HCT116 (cell line): ENCODE measurements around the gene ERBIN. TPM values are rescaled to one million over a fixed set of nuclear protein-coding genes. Genes with fewer than 3 reads are reported as not detected.

Experiments used
- ATAC-seq: fragments of 200-7000 bp; cut with Tn5 transposase; 2 replicates; pipeline ENCODE4 v1.9.1; 2020; ENCODE audit warnings: mild to moderate bottlenecking, moderate library complexity
- BruUV-seq: library from RNA; stranded (reverse); fragments of 400-500 nt; replicated peaks from 2 replicates; lab custom pipeline; 2021; lab: Mats Ljungman, UMichigan
- CTCF ChIA-PET: fragments of 300-600 bp; sonication (Branson Sonifier 250); formaldehyde crosslinking; loops from one replicate; lab custom pipeline; 2021; ENCODE audit warnings: antibody characterized with exemption; lab: Charles Lee
- POLR2A ChIA-PET: fragments of 300-600, 350-600 bp; sonication (Branson Sonifier 250); formaldehyde crosslinking; loops from one replicate; lab custom pipeline; 2021; ENCODE audit warnings: antibody characterized with exemption; lab: Charles Lee
- RAD21 ChIA-PET, 2 experiments: fragments of 300-600 bp; sonication (Branson Sonifier 250); formaldehyde crosslinking; loops; one replicate each; lab custom pipeline; 2023; ENCODE audit warnings: low total read pairs in 2 of 2; ENCODE audit not compliant: uncharacterized antibody in 2 of 2, unreplicated experiment in 2 of 2, low non-redundant PET in 1 of 2; lab: Charles Lee
- DNase-seq: peaks from one replicate; pipeline ENCODE4 v3.0.0-alpha.2; 2010; ENCODE audit warnings: low read depth, low spot score
- H2AFZ ChIP-seq: fragments of 200-600 bp; shearing (Covaris generic), sonication (generic); 2 replicates; pipeline ENCODE4 v1.6.1; 2017; ENCODE audit warnings: low read depth, mixed run types, mixed read lengths, antibody characterized with exemption, low read length; ENCODE audit not compliant: poor library complexity, severe bottlenecking
- H3K27ac ChIP-seq: 2 replicates; pipeline ENCODE4 v1.5.1; 2012; ENCODE audit warnings: low read depth, low read length
- H3K27me3 ChIP-seq: fragments of 200-600 bp; sonication (generic); 2 replicates; pipeline ENCODE4 v1.6.1; 2016; ENCODE audit warnings: mixed run types, low read length, mixed read lengths; ENCODE audit not compliant: insufficient read depth
- H3K36me3 ChIP-seq, 2 experiments: fragments of 200-500 bp in 1 of 2; fragments of 200-600 bp in 1 of 2; sonication (Bioruptor generic) in 1 of 2; sonication (generic) in 1 of 2; 2 replicates each; pipeline versions ENCODE4 v1.5.1 to v1.6.1; 2014 to 2016; ENCODE audit warnings: low read length in 2 of 2, inconsistent platforms in 1 of 2, mixed read lengths in 1 of 2, mixed run types in 1 of 2; ENCODE audit not compliant: insufficient read depth in 2 of 2, control insufficient read depth in 1 of 2
- H3K4me1 ChIP-seq, 2 experiments: fragments of 200-600 bp in 1 of 2; sonication (generic) in 1 of 2; 2 replicates each; pipeline versions ENCODE4 v1.5.1 to v1.6.1; 2012 to 2017; ENCODE audit warnings: low read length in 2 of 2, inconsistent platforms in 1 of 2, mild to moderate bottlenecking in 1 of 2, mixed read lengths in 1 of 2, mixed run types in 1 of 2, moderate library complexity in 1 of 2; ENCODE audit not compliant: insufficient read depth in 2 of 2, control insufficient read depth in 1 of 2
- H3K4me2 ChIP-seq: fragments of 200-600 bp; sonication (generic); 2 replicates; pipeline ENCODE4 v1.6.1; 2017; ENCODE audit warnings: mixed run types, low read length, mixed read lengths
- H3K4me3 ChIP-seq, 2 experiments: fragments of 200-600 bp in 1 of 2; sonication (generic) in 1 of 2; replicated peaks in 1 of 2; 2 replicates each; pipeline ENCODE4 v1.5.1; 2011 to 2016; ENCODE audit warnings: low read length in 2 of 2, control low read depth in 1 of 2, low read depth in 1 of 2, mild to moderate bottlenecking in 1 of 2, mixed read lengths in 1 of 2, mixed run types in 1 of 2
- H3K79me2 ChIP-seq: fragments of 200-600 bp; sonication (generic); 2 replicates; pipeline ENCODE4 v1.6.1; 2017; ENCODE audit warnings: mild to moderate bottlenecking, mixed run types, low read length, moderate library complexity, mixed read lengths; ENCODE audit not compliant: insufficient read depth
- H3K9ac ChIP-seq: fragments of 200-600 bp; sonication (generic); 2 replicates; pipeline ENCODE4 v1.6.1; 2016; ENCODE audit warnings: low read length, mixed read lengths
- H3K9me2 ChIP-seq: fragments of 200-600 bp; sonication (generic), shearing (Covaris generic); 2 replicates; pipeline ENCODE4 v1.6.1; 2017; ENCODE audit warnings: mixed run types, mild to moderate bottlenecking, moderate library complexity; ENCODE audit not compliant: insufficient read depth
- H3K9me3 ChIP-seq, 2 experiments: fragments of 200-500 bp in 1 of 2; fragments of 200-600 bp in 1 of 2; sonication (Bioruptor generic) in 1 of 2; sonication (generic) in 1 of 2; 2 replicates each; pipeline ENCODE4 v1.6.1; 2014 to 2017; ENCODE audit warnings: low read length in 2 of 2, mixed read lengths in 2 of 2, inconsistent platforms in 1 of 2, low read depth in 1 of 2, mild to moderate bottlenecking in 1 of 2, mixed run types in 1 of 2, moderate library complexity in 1 of 2; ENCODE audit not compliant: control insufficient read depth in 1 of 2, insufficient read depth in 1 of 2
- H4K20me1 ChIP-seq: fragments of 200-600 bp; sonication (generic), shearing (Covaris generic); 2 replicates; pipeline ENCODE4 v1.6.1; 2017; ENCODE audit warnings: mixed run types, mild to moderate bottlenecking, moderate library complexity; ENCODE audit not compliant: insufficient read depth
- ATF3 ChIP-seq: IDR thresholded peaks from 2 replicates; pipeline ENCODE4 v1.6.1; 2012
- CBX3 ChIP-seq: IDR thresholded peaks from 2 replicates; pipeline ENCODE4 v1.6.1; 2012; ENCODE audit warnings: low read depth
- CEBPB ChIP-seq: IDR thresholded peaks from 2 replicates; pipeline ENCODE4 v1.6.1; 2012; ENCODE audit warnings: low read depth
- CTCF ChIP-seq, 3 experiments: fragments of 200-600 bp in 1 of 3; sonication (generic) in 1 of 3; IDR thresholded peaks in 2 of 3; conservative IDR thresholded peaks in 1 of 3; 2 replicates each; pipeline ENCODE4 v1.5.1; 2012 to 2017; ENCODE audit warnings: low read depth in 2 of 3, low read length in 2 of 3, antibody characterized with exemption in 1 of 3, borderline replicate concordance in 1 of 3, control low read depth in 1 of 3, mild to moderate bottlenecking in 1 of 3, mixed read lengths in 1 of 3, mixed run types in 1 of 3, moderate library complexity in 1 of 3; ENCODE audit not compliant: insufficient read depth in 1 of 3
- EGR1 ChIP-seq: IDR thresholded peaks from 2 replicates; pipeline ENCODE4 v1.6.1; 2012; ENCODE audit warnings: low read depth
- ELF1 ChIP-seq: IDR thresholded peaks from 2 replicates; pipeline ENCODE4 v1.6.1; 2012; ENCODE audit warnings: low read depth, borderline replicate concordance
- EZH2 ChIP-seq: fragments of 200-600 bp; sonication (generic); IDR thresholded peaks from 2 replicates; pipeline ENCODE4 v1.6.1; 2017; ENCODE audit warnings: antibody characterized with exemption, mixed run types
- EZH2phosphoT487 ChIP-seq: fragments of 200-600 bp; IDR thresholded peaks from 2 replicates; pipeline ENCODE4 v1.6.1; 2018; ENCODE audit warnings: antibody characterized with exemption, borderline replicate concordance
- FOSL1 ChIP-seq: IDR thresholded peaks from 2 replicates; pipeline ENCODE4 v1.6.1; 2012; ENCODE audit warnings: low read depth
- JUND ChIP-seq: IDR thresholded peaks from 2 replicates; pipeline ENCODE4 v1.6.1; 2012
- MAX ChIP-seq: IDR thresholded peaks from 2 replicates; pipeline ENCODE4 v1.6.1; 2012
- POLR2A ChIP-seq: IDR thresholded peaks from 2 replicates; pipeline ENCODE4 v1.7.0; 2011; ENCODE audit warnings: borderline replicate concordance; ENCODE audit not compliant: insufficient read depth, insufficient read length; ENCODE audit errors: extremely low read depth
- POLR2AphosphoS5 ChIP-seq: IDR thresholded peaks from 2 replicates; pipeline ENCODE4 v1.6.1; 2011; ENCODE audit warnings: mild to moderate bottlenecking, low read depth, low read length, moderate library complexity
- RAD21 ChIP-seq: IDR thresholded peaks from 2 replicates; pipeline ENCODE4 v1.6.1; 2012; ENCODE audit warnings: low read depth, mild to moderate bottlenecking
- REST ChIP-seq: IDR thresholded peaks from 2 replicates; pipeline ENCODE4 v1.6.1; 2012; ENCODE audit warnings: low read depth
- SRF ChIP-seq: IDR thresholded peaks from 2 replicates; pipeline ENCODE4 v1.6.1; 2012; ENCODE audit warnings: low read depth
- TCF7L2 ChIP-seq: IDR thresholded peaks from 2 replicates; pipeline ENCODE4 v1.7.0; 2011; ENCODE audit warnings: borderline replicate concordance, inconsistent platforms; ENCODE audit not compliant: insufficient read depth, insufficient read length; ENCODE audit errors: extremely low read depth
- ZFX ChIP-seq: fragments of 450-650 bp; IDR thresholded peaks from 2 replicates; pipeline ENCODE4 v1.6.1; 2017
- intact Hi-C: fragments of 100-400 bp; cut with micrococcal nuclease; formaldehyde crosslinking; loops from 2 replicates; pipeline ENCODE4 v1.10.0; 2022
- total RNA-seq: library from RNA; stranded (reverse); gene quantifications from one replicate; pipeline ENCODE4 v1.2.1, GENCODE V29; 2021; ENCODE audit not compliant: unreplicated experiment

Gene ERBIN
- total RNA-seq, 1 experiment from 2014 or later = 57.4 TPM

- no peaks in the 10 kb centered on the region for H3K27me3 ChIP-seq
- no peak overlapping the region for H3K27ac ChIP-seq
- ATAC-seq = no peak
- no peak for DNase-seq
- H3K9me3 ChIP-seq = no peaks in the 10 kb centered on the region
- intact Hi-C loops = no loop called here
- BruUV-seq = no TSS peak
- RAD21 ChIA-PET = no interaction called here
- POLR2A ChIA-PET = no interaction called here
- H3K9me2 ChIP-seq = no peaks in the 10 kb centered on the region
- H3K4me2 ChIP-seq = no peak overlapping the region
- CTCF ChIA-PET = no interaction called here
- no peaks in the 10 kb centered on the region for H3K36me3 ChIP-seq
- peaks cover 5% of the 10 kb centered on the region; the same call in 1 of the 2 replicates for H4K20me1 ChIP-seq
- no peak overlapping the region for H2AFZ ChIP-seq
- no peak overlapping the region for H3K4me3 ChIP-seq
- no peaks in the 10 kb centered on the region for H3K4me1 ChIP-seq
- H3K79me2 ChIP-seq = peaks cover 72% of the 10 kb centered on the region
- no peak overlapping the region for H3K9ac ChIP-seq
- TF ChIP-seq POLR2AphosphoS5 = no peak
These were observed 76.0 kb downstream of the ERBIN start for GRCh38 chr5:66002415-66002814.

- Histone ChIP-seq H3K4me1 (no peaks in the 10 kb centered on the region), H2AFZ (no peak overlapping the region), H3K27ac (no peak overlapping the region), H3K4me3 (no peak overlapping the region), H3K27me3 (no peaks in the 10 kb centered on the region), H3K36me3 (no peaks in the 10 kb centered on the region), H3K9ac (no peak overlapping the region), H3K9me2 (no peaks in the 10 kb centered on the region), H4K20me1 (peaks cover 5% of the 10 kb centered on the region; the same call in 1 of the 2 replicates), H3K79me2 (peaks cover 73% of the 10 kb centered on the region), H3K9me3 (no peaks in the 10 kb centered on the region), H3K4me2 (no peak overlapping the region)
- ATAC-seq (no peak), DNase-seq (no peak)
- ChIA-PET CTCF (no interaction called here), RAD21 (no interaction called here), POLR2A (no interaction called here)
- intact Hi-C loops = no loop called here
- BruUV-seq = no TSS peak
- no peak for TF ChIP-seq SRF
- no peak for TF ChIP-seq EGR1
- TF ChIP-seq EZH2 = no peak
- TF ChIP-seq MAX = no peak
- TF ChIP-seq CTCF (IDR thresholded peaks at IDR 0.05 in 2 of 3, conservative IDR thresholded peaks at IDR 0.05 in 1 of 3; ENCODE audit: borderline replicate concordance in 1 of 3, insufficient read depth in 1 of 3, low read depth in 2 of 3, low read length in 2 of 3) = no peak
- TF ChIP-seq EZH2phosphoT487 = no peak
- no peak for TF ChIP-seq CEBPB
- TF ChIP-seq ELF1 = no peak
- TF ChIP-seq POLR2A = no peak
- TF ChIP-seq ZFX = no peak
- TF ChIP-seq JUND = no peak
- TF ChIP-seq REST = no peak
- TF ChIP-seq POLR2AphosphoS5 = no peak
- TF ChIP-seq TCF7L2 = no peak
- TF ChIP-seq ATF3 = no peak
- TF ChIP-seq CBX3 = no peak
- TF ChIP-seq RAD21 = no peak
- no peak for TF ChIP-seq FOSL1
These were observed 77.8 kb downstream of the ERBIN start for GRCh38 chr5:66004216-66004615.
